Osteocyte (in vitro differentiated cells): ENCODE data around the gene PIGT. TPM values are rescaled to one million over a fixed set of nuclear protein-coding genes. Genes with fewer than 3 reads are reported as not detected.

ENCODE experiments used
- DNase-seq: peaks from one replicate; pipeline ENCODE4 v3.0.0; 2021; ENCODE audit warnings: mixed read lengths; ENCODE audit not compliant: unreplicated experiment; ENCODE audit errors: extremely low spot score
- H3K27ac Mint-ChIP-seq: one replicate; pipeline ENCODE4 v1.8.0; 2021; ENCODE audit warnings: mild to moderate bottlenecking, mixed read lengths; ENCODE audit not compliant: unreplicated experiment
- H3K27me3 Mint-ChIP-seq: one replicate; pipeline ENCODE4 v1.8.0; 2021; ENCODE audit warnings: mixed read lengths; ENCODE audit not compliant: unreplicated experiment
- H3K36me3 Mint-ChIP-seq: one replicate; pipeline ENCODE4 v1.8.0; 2021; ENCODE audit warnings: mixed read lengths; ENCODE audit not compliant: unreplicated experiment
- H3K4me1 Mint-ChIP-seq: one replicate; pipeline ENCODE4 v1.8.0; 2021; ENCODE audit warnings: mixed read lengths; ENCODE audit not compliant: unreplicated experiment
- H3K4me3 Mint-ChIP-seq: one replicate; pipeline ENCODE4 v1.8.0; 2021; ENCODE audit warnings: mild to moderate bottlenecking, moderate library complexity, mixed read lengths; ENCODE audit not compliant: unreplicated experiment
- H3K9me3 Mint-ChIP-seq: one replicate; pipeline ENCODE4 v1.8.0; 2021; ENCODE audit warnings: mixed read lengths; ENCODE audit not compliant: unreplicated experiment
- CTCF ChIP-seq: fragments of 200-600 bp; sonication (generic); IDR thresholded peaks from 2 replicates; pipeline ENCODE4 v1.5.0; 2021; ENCODE audit warnings: antibody characterized with exemption, mild to moderate bottlenecking, moderate library complexity
- total RNA-seq: library from RNA; stranded (reverse); gene quantifications from 2 replicates; pipeline ENCODE4 v1.2.1, GENCODE V29; 2021

The PIGT gene
- total RNA-seq, 1 donor from 2014 or later = 140 TPM

DNA sequence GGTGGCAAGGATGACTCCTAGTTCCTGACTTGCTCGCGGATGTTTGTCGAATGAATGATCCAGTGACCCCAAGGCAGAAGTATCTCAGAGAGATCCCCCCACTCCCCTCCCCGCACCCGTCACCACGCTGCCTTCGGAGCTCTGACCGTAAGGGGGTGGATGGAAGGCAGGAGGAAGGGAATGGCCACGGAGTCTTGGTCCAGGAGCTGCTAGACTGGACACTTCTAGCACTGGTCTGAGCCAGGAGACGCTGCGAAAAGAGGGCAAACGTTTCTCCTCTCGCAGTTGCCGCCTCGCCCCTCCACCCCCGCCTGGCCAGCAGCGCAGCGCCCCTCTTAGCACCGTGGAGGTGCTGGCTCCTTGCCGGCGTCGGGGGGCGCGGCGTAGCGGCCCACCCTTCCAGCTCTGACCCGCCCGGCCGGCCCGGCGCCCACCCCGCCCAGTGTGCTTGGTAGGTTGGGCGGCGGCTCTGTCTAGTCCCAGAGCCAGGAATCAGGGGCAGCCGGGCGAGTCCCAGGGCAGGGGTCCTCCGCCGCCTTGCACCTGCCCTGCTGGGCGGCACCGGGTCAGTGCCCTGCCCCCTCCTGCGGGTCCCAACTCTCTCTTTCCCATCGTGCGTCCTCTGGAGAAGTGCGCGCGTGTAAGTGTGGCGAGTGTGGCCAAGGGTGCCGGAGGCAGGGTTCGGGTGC lies 10.2 kb upstream of the PIGT start:
- no peaks in the 10 kb centered on the region for H3K27me3 Mint-ChIP-seq
- DNase-seq = peak; percentile 81
- H3K9me3 Mint-ChIP-seq = no peaks in the 10 kb centered on the region
- peak overlapping the region; percentile 87 for H3K4me3 Mint-ChIP-seq
- H3K36me3 Mint-ChIP-seq = peaks cover 7% of the 10 kb centered on the region
- H3K27ac Mint-ChIP-seq = peak overlapping the region; percentile 50
- peaks cover 14% of the 10 kb centered on the region for H3K4me1 Mint-ChIP-seq
- TF ChIP-seq CTCF = no peak

DNA sequence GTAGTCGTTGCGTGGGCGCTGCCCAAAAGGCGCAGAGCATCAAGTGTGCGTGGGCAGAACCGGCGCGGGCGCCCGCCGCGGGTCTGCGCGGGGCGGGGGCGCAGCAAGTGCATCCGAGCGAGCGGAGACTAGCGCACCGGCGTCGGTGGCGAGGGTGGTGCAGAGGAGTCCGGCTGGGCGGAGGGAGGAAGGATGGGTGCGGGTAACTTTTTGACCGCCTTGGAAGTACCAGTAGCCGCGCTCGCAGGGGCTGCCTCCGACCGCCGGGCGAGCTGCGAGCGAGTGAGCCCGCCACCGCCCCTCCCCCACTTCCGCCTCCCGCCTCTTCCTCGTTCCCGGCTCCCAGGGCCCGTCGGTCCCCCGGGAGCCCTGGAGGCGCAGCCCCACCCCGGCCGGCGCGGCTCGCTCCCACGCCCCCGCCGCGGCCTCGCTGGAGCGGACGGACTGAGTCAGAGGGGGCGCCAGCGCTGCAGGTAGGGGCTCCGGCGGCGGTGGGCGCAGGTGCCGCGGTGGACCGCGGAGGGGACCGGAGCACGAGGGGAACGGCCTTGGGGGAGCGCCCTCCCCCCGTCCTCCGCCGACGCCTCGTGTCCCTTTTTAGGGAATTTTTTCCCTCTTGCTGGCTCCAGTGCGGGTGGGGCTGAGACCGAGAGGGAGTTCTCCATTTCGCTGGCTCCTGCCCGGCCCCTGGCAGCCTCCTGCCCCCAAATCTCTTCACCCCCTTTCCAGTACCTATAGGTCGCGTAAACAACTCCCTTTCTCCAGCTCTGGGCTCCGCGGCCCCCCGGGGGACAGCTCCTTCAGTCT lies 9.5 kb upstream of the PIGT start:
- Mint-ChIP-seq H3K4me3 (peak overlapping the region; percentile 87), H3K27me3 (no peaks in the 10 kb centered on the region), H3K9me3 (no peaks in the 10 kb centered on the region), H3K4me1 (peaks cover 14% of the 10 kb centered on the region), H3K27ac (peak overlapping the region; percentile 88), H3K36me3 (peaks cover 13% of the 10 kb centered on the region)
- DNase-seq = no peak
- no peak for TF ChIP-seq CTCF

- peak overlapping the region; percentile 88 for H3K27ac Mint-ChIP-seq
These were observed 8.7 kb upstream of the PIGT start for GRCh38 chr20:45407067-45407745.

GRCh38 chr20:45407783-45408645 lies 7.9 kb upstream of the PIGT start, which contains the start of gene DBNDD2:
Gene DBNDD2, plus strand, starts transcription at chr20:45408289. Its CDS starts 179 bp downstream, at chr20:45408468.
- peak within 1 kb of the TSS; percentile 87 for H3K4me3 Mint-ChIP-seq
- TF ChIP-seq CTCF = no peak

More at GRCh38 chr20:45407067-45407745, 8.7 kb upstream of the PIGT start:
- Mint-ChIP-seq H3K4me1 (peaks cover 14% of the 10 kb centered on the region), H3K9me3 (no peaks in the 10 kb centered on the region), H3K4me3 (peak overlapping the region; percentile 87), H3K36me3 (peaks cover 20% of the 10 kb centered on the region), H3K27me3 (no peaks in the 10 kb centered on the region)
- no peak for DNase-seq
- TF ChIP-seq CTCF = no peak

More at GRCh38 chr20:45407783-45408645, 7.9 kb upstream of the PIGT start, which contains the start of gene DBNDD2:
- Mint-ChIP-seq H3K36me3 (peaks cover 20% of the 10 kb centered on the region), H3K4me1 (peaks cover 14% of the 10 kb centered on the region), H3K27me3 (no peaks in the 10 kb centered on the region), H3K27ac (peak within 1 kb of the TSS; percentile 88), H3K9me3 (no peaks in the 10 kb centered on the region)
- DNase-seq = peak; percentile 81
